Bronchial epithelial cell (primary cell): ENCODE results near the gene SYCE3. TPM values are rescaled to one million over a fixed set of nuclear protein-coding genes. Genes with fewer than 3 reads are reported as not detected.

Experiments
- DNase-seq: peaks from one replicate; pipeline ENCODE4 v3.0.0-alpha.2; 2010; ENCODE audit warnings: low read depth
- FAIRE-seq: peaks from 2 replicates; lab custom pipeline; 2011; peaks lifted over from hg19 to GRCh38; lab: Jason Lieb, UNC
- H3K27me3 ChIP-seq: 2 replicates; pipeline ENCODE4 v1.5.1; 2011; ENCODE audit warnings: low read length; ENCODE audit not compliant: control insufficient read depth, insufficient read depth
- H3K36me3 ChIP-seq: 2 replicates; pipeline ENCODE4 v1.5.1; 2011; ENCODE audit warnings: low read length; ENCODE audit not compliant: control insufficient read depth, insufficient read depth
- H3K4me3 ChIP-seq: 2 replicates; pipeline ENCODE4 v1.5.1; 2011; ENCODE audit warnings: mild to moderate bottlenecking, low read depth, low read length, control low read depth
- CTCF ChIP-seq: IDR thresholded peaks from 2 replicates; pipeline ENCODE4 v1.5.1; 2011; ENCODE audit warnings: mild to moderate bottlenecking, moderate library complexity, low read length, control low read depth, inconsistent platforms; ENCODE audit not compliant: insufficient read depth, severe bottlenecking
- total RNA-seq: library from RNA; depleted of rRNA; stranded (reverse); fragments of >200 nt; gene quantifications from 2 replicates; pipeline ENCODE4 v1.2.1, GENCODE V29; 2014

The SYCE3 gene
- total RNA-seq, 1 donor from 2014 or later = 0.79 TPM

- Histone ChIP-seq H3K4me3 (no peak overlapping the region), H3K36me3 (peaks cover 1% of the 10 kb centered on the region), H3K27me3 (no peaks in the 10 kb centered on the region)
- FAIRE-seq (no peak), DNase-seq (no peak)
- TF ChIP-seq CTCF = no peak
These were observed 10.2 kb upstream of the SYCE3 start for GRCh38 chr22:50572965-50573364.

DNA sequence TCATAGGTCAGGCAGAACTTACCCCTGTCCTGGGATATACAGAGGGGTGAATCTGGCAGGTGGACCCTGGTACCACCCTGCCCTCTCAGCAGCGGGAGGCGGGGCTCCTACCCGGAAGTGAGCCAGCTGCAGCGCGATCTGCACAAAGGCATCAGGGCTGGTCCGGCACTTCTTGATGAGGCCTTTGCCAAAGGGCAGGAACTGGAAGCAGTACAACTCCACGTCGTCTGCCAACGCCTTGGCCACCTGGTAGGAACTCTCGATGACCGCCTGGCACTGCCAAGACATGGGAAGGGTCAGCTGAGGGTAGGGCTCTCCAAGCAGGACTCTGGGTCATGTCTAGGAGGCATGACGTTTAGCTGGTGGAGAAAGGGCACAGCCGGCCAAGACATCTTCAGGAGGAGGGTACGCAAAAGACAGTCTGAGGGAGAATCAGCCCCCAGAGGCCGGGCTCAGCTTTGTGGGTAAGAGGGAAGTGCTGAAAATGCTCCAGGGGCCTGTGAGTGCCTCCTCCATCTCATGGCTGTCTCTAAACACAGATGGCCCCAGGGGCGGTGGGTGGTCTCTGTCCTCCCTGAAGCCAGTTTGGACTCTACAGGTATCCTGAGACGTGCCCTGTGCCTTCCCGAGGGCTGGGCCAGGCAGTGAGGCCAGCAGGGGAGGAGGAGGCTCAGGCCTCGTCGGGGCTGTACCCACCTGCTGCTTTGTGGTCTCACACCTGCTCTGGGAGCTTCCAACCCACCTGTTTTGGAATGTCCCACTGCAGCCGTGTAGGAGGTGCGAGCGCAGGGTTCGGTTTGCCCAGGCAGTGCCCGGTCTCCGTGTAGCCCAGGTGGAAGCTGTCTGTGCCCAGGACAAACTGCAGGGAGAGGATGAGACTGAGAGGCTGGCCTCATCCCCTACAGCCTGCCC, 8.8 kb upstream of the SYCE3 start:
- DNase-seq (no peak), FAIRE-seq (no peak)
- Histone ChIP-seq H3K27me3 (no peaks in the 10 kb centered on the region), H3K4me3 (no peak overlapping the region), H3K36me3 (peaks cover 1% of the 10 kb centered on the region)
- no peak for TF ChIP-seq CTCF

DNA sequence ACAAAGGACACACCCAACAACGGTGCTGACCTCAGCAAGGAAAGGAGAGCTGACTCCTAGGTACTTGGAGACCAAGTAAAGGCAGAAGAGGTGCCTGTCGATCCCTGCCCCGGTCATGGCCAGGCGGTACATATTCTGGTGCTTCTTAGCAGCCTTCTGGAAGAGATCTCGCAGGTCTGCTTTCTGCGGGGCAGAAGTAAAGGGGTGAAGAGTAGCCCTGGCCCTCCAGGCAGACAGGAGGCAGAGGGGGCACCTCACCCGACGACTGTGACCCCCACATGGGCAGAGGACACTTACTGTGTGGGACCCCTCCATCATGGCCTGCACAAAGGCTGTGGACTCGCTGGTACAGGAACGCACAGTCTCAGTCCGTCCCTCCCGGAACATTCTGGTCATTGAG, 8.1 kb upstream of the SYCE3 start:
- FAIRE-seq (no peak), DNase-seq (no peak)
- H3K36me3 ChIP-seq = peaks cover 1% of the 10 kb centered on the region
- no peak for TF ChIP-seq CTCF
- H3K27me3 ChIP-seq = no peaks in the 10 kb centered on the region
- no peak overlapping the region for H3K4me3 ChIP-seq

DNA sequence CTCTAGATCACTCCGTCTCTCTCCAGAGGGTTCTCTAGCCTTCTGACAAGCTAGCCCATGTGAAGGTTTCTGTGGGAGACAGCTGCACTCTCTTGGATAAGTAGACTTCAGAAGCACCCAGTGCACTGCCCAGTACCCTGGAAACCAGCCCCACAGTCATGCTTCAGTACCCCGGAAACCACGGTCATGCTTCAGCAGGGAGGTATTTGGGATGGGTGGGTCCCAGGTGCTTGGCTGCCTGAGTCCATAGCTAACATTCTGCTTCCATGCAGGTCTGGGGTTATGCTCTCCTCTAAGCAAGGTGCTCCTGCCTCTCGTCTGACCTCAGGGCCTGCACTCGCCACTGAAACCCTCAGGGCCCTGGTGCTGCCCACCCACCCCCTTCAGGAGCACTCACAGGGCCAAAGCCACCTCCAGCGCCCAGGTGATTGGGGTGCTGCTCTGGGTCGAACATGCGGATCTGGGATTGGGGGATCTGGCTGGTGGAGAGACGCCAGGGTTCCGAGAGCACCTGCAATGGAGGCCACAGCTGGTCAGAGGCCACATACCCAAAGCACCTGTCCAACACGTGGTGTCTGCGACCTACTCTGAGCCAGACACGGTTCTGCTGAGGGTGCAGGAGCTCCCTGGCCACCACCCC, 7.3 kb upstream of the SYCE3 start:
- no peaks in the 10 kb centered on the region for H3K27me3 ChIP-seq
- FAIRE-seq (peak; percentile 82), DNase-seq (no peak)
- TF ChIP-seq CTCF = no peak
- H3K4me3 ChIP-seq = no peak overlapping the region
- peaks cover 1% of the 10 kb centered on the region for H3K36me3 ChIP-seq

- Histone ChIP-seq H3K36me3 (peaks cover 1% of the 10 kb centered on the region), H3K4me3 (no peak overlapping the region), H3K27me3 (no peaks in the 10 kb centered on the region)
- FAIRE-seq (no peak), DNase-seq (no peak)
- TF ChIP-seq CTCF = no peak
These were observed 6.3 kb upstream of the SYCE3 start for GRCh38 chr22:50569041-50569459.
